CD4-positive, alpha-beta memory T cell (primary cell): ENCODE measurements around the gene ZSCAN10. TPM values are rescaled to one million over a fixed set of nuclear protein-coding genes. Genes with fewer than 3 reads are reported as not detected.
A peak's percentile ranks its signal among the peaks of the same experiment; 100 is the strongest.
"Not testable (repeated sequence)": the region's sequence is repeated elsewhere in the genome, so short reads cannot be mapped to it uniquely, and the experiment has no call there.

Source experiments
- CTCF ChIA-PET: fragments of 350-600 bp; sonication (Branson Sonifier 250); formaldehyde crosslinking; loops from one replicate; lab custom pipeline; 2021; ENCODE audit warnings: inconsistent platforms; ENCODE audit not compliant: partially characterized antibody; lab: Charles Lee
- POLR2A ChIA-PET: fragments of 350-600 bp; sonication (Branson Sonifier 250); formaldehyde crosslinking; loops from one replicate; lab custom pipeline; 2021; ENCODE audit not compliant: partially characterized antibody; lab: Charles Lee
- DNase-seq, 5 donors: peaks; one replicate each; pipeline versions ENCODE4 v3.0.0 to v3.0.0-alpha.2; 2020 to 2022; ENCODE audit warnings: mixed read lengths in 1 of 5
- H3K27ac ChIP-seq: one replicate; pipeline ENCODE4 v1.7.0; 2013; ENCODE audit warnings: low read depth, low read length
- H3K27me3 ChIP-seq: 2 replicates; pipeline ENCODE4 v1.7.0; 2013; ENCODE audit warnings: mild to moderate bottlenecking, low read length, moderate library complexity; ENCODE audit not compliant: insufficient read depth
- H3K36me3 ChIP-seq: 2 replicates; pipeline ENCODE4 v1.7.0; 2013; ENCODE audit warnings: mild to moderate bottlenecking, low read length, moderate library complexity; ENCODE audit not compliant: insufficient read depth
- H3K4me1 ChIP-seq: 2 replicates; pipeline ENCODE4 v1.7.0; 2013; ENCODE audit warnings: mild to moderate bottlenecking, low read length, moderate library complexity; ENCODE audit not compliant: insufficient read depth
- H3K4me3 ChIP-seq, 2 donors: one replicate each; pipeline ENCODE4 v1.7.0; 2013; ENCODE audit warnings: low read length in 2 of 2, mild to moderate bottlenecking in 1 of 2
- H3K9me3 ChIP-seq, 2 donors: one replicate each; pipeline ENCODE4 v1.7.0; 2013; ENCODE audit warnings: low read length in 2 of 2, control low read depth in 1 of 2; ENCODE audit not compliant: control insufficient read depth in 1 of 2
- H3K27ac Mint-ChIP-seq, 7 donors: one replicate each; pipeline ENCODE4 v1.8.0; 2020 to 2021; ENCODE audit warnings: mixed read lengths in 7 of 7, mild to moderate bottlenecking in 6 of 7, inconsistent platforms in 3 of 7, moderate library complexity in 3 of 7
- H3K27me3 Mint-ChIP-seq, 2 donors: one replicate each; pipeline ENCODE4 v1.8.0; 2020 to 2021; ENCODE audit warnings: mixed read lengths in 2 of 2
- H3K36me3 Mint-ChIP-seq, 2 donors: one replicate each; pipeline ENCODE4 v1.8.0; 2020 to 2021; ENCODE audit warnings: mixed read lengths in 2 of 2, inconsistent platforms in 1 of 2, mild to moderate bottlenecking in 1 of 2
- H3K4me1 Mint-ChIP-seq, 4 donors: one replicate each; pipeline ENCODE4 v1.8.0; 2020 to 2021; ENCODE audit warnings: mixed read lengths in 4 of 4, mild to moderate bottlenecking in 1 of 4
- H3K4me3 Mint-ChIP-seq, 8 donors: one replicate each; pipeline ENCODE4 v1.8.0; 2020 to 2021; ENCODE audit warnings: mixed read lengths in 8 of 8, mild to moderate bottlenecking in 7 of 8, moderate library complexity in 6 of 8, inconsistent platforms in 3 of 8
- H3K9me3 Mint-ChIP-seq, 8 donors: one replicate each; pipeline ENCODE4 v1.8.0; 2020 to 2021; ENCODE audit warnings: mixed read lengths in 8 of 8, mild to moderate bottlenecking in 5 of 8, inconsistent platforms in 3 of 8, moderate library complexity in 1 of 8
- intact Hi-C: fragments of 100-400 bp; cut with micrococcal nuclease; formaldehyde crosslinking; loops from one replicate; pipeline ENCODE4 v1.15.1; 2023
- polyA plus RNA-seq, 2 donors: library from polyadenylated mRNA; unstranded; fragments of 300-500 nt; fragmentation: Illumina TruSeq; gene quantifications; one replicate each; pipeline ENCODE4 v1.2.3, GENCODE V29; 2021
- total RNA-seq, 2 experiments: library from RNA; stranded (reverse); gene quantifications; one replicate each; pipeline ENCODE4 v1.2.3, GENCODE V29; 2021

The ZSCAN10 gene
- total and polyA plus RNA-seq, 4 experiments from 2014 or later = 0.15 TPM; not detected in 3

GRCh38 chr16:3052571-3053329 lies 46.3 kb downstream of the ZSCAN10 start:
- POLR2A ChIA-PET, DNase-seq, H3K36me3 ChIP-seq, H3K27ac Mint-ChIP-seq, H3K4me3 Mint-ChIP-seq, H3K4me3 ChIP-seq, H3K9me3 ChIP-seq, H3K27ac ChIP-seq, intact Hi-C loops, H3K27me3 ChIP-seq, H3K9me3 Mint-ChIP-seq, H3K27me3 Mint-ChIP-seq: not testable (repeated sequence)
- Mint-ChIP-seq H3K36me3 (peaks cover 4 to 20% of the 10 kb centered on the region in 2 donors), H3K4me1 (peaks cover 31 to 69% (median 45%) of the 10 kb centered on the region in 4 donors)
- peaks cover 33% of the 10 kb centered on the region for H3K4me1 ChIP-seq
- CTCF ChIA-PET = interaction anchor here (1.7 kb wide), 1 partner anchor 21 kb away, joined by 7 read pairs; no protein-coding TSS in a partner anchor

DNA sequence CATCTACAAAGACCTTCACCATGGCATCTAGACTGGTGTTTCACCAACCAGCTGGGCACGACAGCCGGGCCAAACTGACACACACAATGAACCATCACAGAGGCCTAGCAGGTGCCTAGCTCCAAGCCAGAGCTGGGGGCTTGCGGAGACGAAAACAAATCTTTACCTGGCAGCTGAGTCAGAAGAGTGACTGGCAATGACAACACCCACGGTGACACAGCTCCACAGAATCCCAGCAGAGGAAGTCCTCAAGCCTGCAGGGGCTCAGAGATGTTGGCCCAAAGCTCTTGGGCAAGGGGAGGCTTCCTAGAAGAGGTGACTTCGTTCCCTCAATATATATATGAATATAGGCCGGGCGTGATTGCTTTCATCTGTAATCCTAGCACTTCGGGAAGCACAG lies 47.6 kb downstream of the ZSCAN10 start:
- CTCF ChIA-PET = interaction anchor here (1.1 to 2.1 kb wide), 4 partner anchors 20 to 79 kb away, joined by 3 to 11 read pairs (median 7); no protein-coding TSS in a partner anchor
- peaks cover 8% of the 10 kb centered on the region for H3K27me3 ChIP-seq

DNA sequence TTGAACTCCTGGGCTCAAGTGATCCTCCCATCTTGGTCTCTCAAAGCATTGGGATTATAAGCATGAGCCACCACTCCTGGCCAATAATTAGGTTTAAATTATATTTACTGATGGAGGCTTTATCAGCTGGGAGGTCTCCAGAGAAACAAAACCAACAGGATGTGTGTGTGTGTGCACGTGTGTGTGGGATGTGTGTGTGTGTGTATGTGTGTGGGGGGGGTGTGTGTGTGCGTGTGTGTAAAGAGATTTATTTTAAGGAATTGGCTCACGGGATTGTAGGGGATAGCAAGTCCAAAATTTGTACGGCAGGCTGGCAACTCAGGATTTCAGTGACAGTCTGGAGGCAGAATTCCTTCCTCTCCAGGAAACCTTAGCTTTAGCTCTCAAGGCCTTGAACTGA lies 48.1 kb downstream of the ZSCAN10 start:
- intact Hi-C loops = no loop called here
- no peak overlapping the region for H3K27ac ChIP-seq
- H3K27ac Mint-ChIP-seq = peak overlapping the region in 2 of 7 donors; percentile 14 to 66
- CTCF ChIA-PET = interaction anchor here (0.5 to 2.1 kb wide), 5 partner anchors 19 to 80 kb away, joined by 3 to 11 read pairs (median 7); no protein-coding TSS in a partner anchor
- DNase-seq = no peak
- no peak overlapping the region for H3K4me3 Mint-ChIP-seq
- peaks cover 24% of the 10 kb centered on the region for H3K4me1 ChIP-seq
- H3K36me3 ChIP-seq = no peaks in the 10 kb centered on the region
- H3K27me3 ChIP-seq = peaks cover 11% of the 10 kb centered on the region
- H3K9me3 ChIP-seq = no peaks in the 10 kb centered on the region
- POLR2A ChIA-PET = interaction anchor here (0.8 to 2.0 kb wide), 11 partner anchors 8 to 121 kb away, joined by 3 to 7 read pairs (median 4); partner anchors contain the start of genes IL32 and ZNF213
- H3K4me3 ChIP-seq = no peak overlapping the region
- peaks cover 29 to 56% (median 36%) of the 10 kb centered on the region in 4 donors for H3K4me1 Mint-ChIP-seq
- H3K36me3 Mint-ChIP-seq = peaks cover 4 to 16% of the 10 kb centered on the region in 2 donors
- peaks cover 0 to 3% of the 10 kb centered on the region in 2 donors for H3K27me3 Mint-ChIP-seq
- H3K9me3 Mint-ChIP-seq = no peaks in the 10 kb centered on the region

More for the DNA sequence above, 47.6 kb downstream of the ZSCAN10 start:
- intact Hi-C loops = no loop called here
- Histone ChIP-seq H3K27ac (no peak overlapping the region), H3K4me3 (no peak overlapping the region), H3K9me3 (no peaks in the 10 kb centered on the region), H3K36me3 (no peaks in the 10 kb centered on the region), H3K4me1 (peaks cover 26% of the 10 kb centered on the region)
- no peaks in the 10 kb centered on the region for H3K9me3 Mint-ChIP-seq
- peaks cover 4 to 16% of the 10 kb centered on the region in 2 donors for H3K36me3 Mint-ChIP-seq
- no peak overlapping the region for H3K4me3 Mint-ChIP-seq
- peak overlapping the region in 2 of 7 donors; percentile 14 to 35 for H3K27ac Mint-ChIP-seq
- no peak for DNase-seq
- H3K27me3 Mint-ChIP-seq = peaks cover 0 to 3% of the 10 kb centered on the region in 2 donors
- peaks cover 29 to 56% (median 37%) of the 10 kb centered on the region in 4 donors for H3K4me1 Mint-ChIP-seq
- POLR2A ChIA-PET = interaction anchor here (0.6 to 2.0 kb wide), 11 partner anchors 9 to 120 kb away, joined by 3 to 7 read pairs (median 4); partner anchors contain the start of genes IL32 and ZNF213

- H3K9me3 Mint-ChIP-seq = no peaks in the 10 kb centered on the region
- H3K27me3 Mint-ChIP-seq = peaks cover under 1 to 3% of the 10 kb centered on the region in 2 donors
- DNase-seq = no peak
- peaks cover 13% of the 10 kb centered on the region for H3K27me3 ChIP-seq
- H3K27ac Mint-ChIP-seq = peak overlapping the region in 2 of 7 donors; percentile 1 to 8
- H3K36me3 ChIP-seq = no peaks in the 10 kb centered on the region
- peaks cover 4 to 16% of the 10 kb centered on the region in 2 donors for H3K36me3 Mint-ChIP-seq
- H3K27ac ChIP-seq = no peak overlapping the region
- CTCF ChIA-PET = interaction anchor here (0.5 to 2.1 kb wide), 3 partner anchors 22 to 78 kb away, joined by 3 to 11 read pairs (median 7); no protein-coding TSS in a partner anchor
- H3K4me1 ChIP-seq = peaks cover 23% of the 10 kb centered on the region
- H3K4me3 ChIP-seq = no peak overlapping the region
- peaks cover 26 to 53% (median 32%) of the 10 kb centered on the region in 4 donors for H3K4me1 Mint-ChIP-seq
- POLR2A ChIA-PET = interaction anchor here (1.0 to 2.0 kb wide), 7 partner anchors 17 to 121 kb away, joined by 3 to 7 read pairs (median 3); partner anchors contain the start of gene ZNF213
- no peak overlapping the region for H3K4me3 Mint-ChIP-seq
- H3K9me3 ChIP-seq = no peaks in the 10 kb centered on the region
- intact Hi-C loops = no loop called here
These were observed 48.6 kb downstream of the ZSCAN10 start for GRCh38 chr16:3050487-3050886.

- Histone ChIP-seq H3K4me3 (no peak overlapping the region), H3K4me1 (peaks cover 23% of the 10 kb centered on the region), H3K36me3 (no peaks in the 10 kb centered on the region), H3K9me3 (no peaks in the 10 kb centered on the region), H3K27me3 (peaks cover 13% of the 10 kb centered on the region), H3K27ac (no peak overlapping the region)
- H3K9me3 Mint-ChIP-seq = no peaks in the 10 kb centered on the region
- no peak for DNase-seq
- POLR2A ChIA-PET = interaction anchor here (0.7 to 3.5 kb wide), 7 partner anchors 9 to 85 kb away, joined by 3 to 27 read pairs (median 3); partner anchors contain the start of gene ZNF213
- CTCF ChIA-PET = interaction anchor here (1.2 to 2.3 kb wide), 4 partner anchors 18 to 79 kb away, joined by 3 to 11 read pairs (median 9); no protein-coding TSS in a partner anchor
- peaks cover 0 to 13% of the 10 kb centered on the region in 2 donors for H3K36me3 Mint-ChIP-seq
- H3K4me1 Mint-ChIP-seq = peaks cover 24 to 53% (median 31%) of the 10 kb centered on the region in 4 donors
- no peak overlapping the region for H3K4me3 Mint-ChIP-seq
- no peak overlapping the region for H3K27ac Mint-ChIP-seq
- peaks cover 5 to 8% of the 10 kb centered on the region in 2 donors for H3K27me3 Mint-ChIP-seq
- intact Hi-C loops = no loop called here
These were observed 49.1 kb downstream of the ZSCAN10 start for GRCh38 chr16:3049921-3050481.

DNA sequence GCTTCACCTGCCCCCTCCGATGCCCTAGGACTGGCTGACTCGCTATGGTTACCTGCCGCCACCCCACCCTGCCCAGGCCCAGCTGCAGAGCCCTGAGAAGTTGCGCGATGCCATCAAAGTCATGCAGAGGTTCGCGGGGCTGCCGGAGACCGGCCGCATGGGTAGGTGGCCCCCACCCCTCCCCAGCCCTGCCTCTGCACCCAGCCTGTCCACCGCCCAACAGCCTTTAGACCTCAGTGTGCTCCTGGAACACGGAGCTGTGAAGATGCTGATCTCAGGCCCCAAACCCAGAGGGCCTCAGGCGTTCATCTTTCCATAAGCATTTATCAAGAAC lies 51.7 kb downstream of the ZSCAN10 start:
- Mint-ChIP-seq H3K27me3 (peaks cover 12 to 17% of the 10 kb centered on the region in 2 donors), H3K27ac (no peak overlapping the region), H3K4me1 (peaks cover 16 to 42% (median 24%) of the 10 kb centered on the region in 4 donors), H3K9me3 (no peaks in the 10 kb centered on the region), H3K36me3 (peaks cover 0 to 3% of the 10 kb centered on the region in 2 donors), H3K4me3 (peak overlapping the region in 6 of 8 donors; percentile 25 to 65 (median 40))
- Histone ChIP-seq H3K4me3 (no peak overlapping the region), H3K27me3 (peaks cover 33% of the 10 kb centered on the region), H3K36me3 (no peaks in the 10 kb centered on the region), H3K27ac (no peak overlapping the region), H3K4me1 (peaks cover 22% of the 10 kb centered on the region), H3K9me3 (no peaks in the 10 kb centered on the region)
- DNase-seq = no peak
- ChIA-PET CTCF (interaction anchor here (1.7 to 2.3 kb wide), 5 partner anchors 12 to 82 kb away, joined by 4 to 10 read pairs (median 6); no protein-coding TSS in a partner anchor), POLR2A (interaction anchor here (0.6 to 3.5 kb wide), 9 partner anchors 9 to 82 kb away, joined by 3 to 27 read pairs (median 6); partner anchors contain the start of gene IL32)
- intact Hi-C loops = no loop called here
